Spleen (tissue), 3 donors: ENCODE results near the gene VCL.

Source experiments
- POLR2A ChIP-seq, 3 donors: fragments of 450-650 bp; IDR thresholded peaks; one replicate each; pipeline ENCODE4 v1.5.1; 2017; ENCODE audit warnings: antibody characterized with exemption in 3 of 3, mild to moderate bottlenecking in 1 of 3
- POLR2AphosphoS5 ChIP-seq, 3 donors: sonication (generic); formaldehyde crosslinking; IDR thresholded peaks; one replicate each; pipeline ENCODE4 v1.5.1; 2017; ENCODE audit warnings: antibody characterized with exemption in 3 of 3

GRCh38 chr10:74156919-74157289, 159.0 kb downstream of the VCL start:
- TF ChIP-seq POLR2AphosphoS5 (IDR thresholded peaks at IDR 0.05) (no peak), POLR2A (IDR thresholded peaks at IDR 0.05) (no peak)
